ENCODE measurements around the gene KRTAP5-1. TPM values are rescaled to one million over a fixed set of nuclear protein-coding genes. Genes with fewer than 3 reads are reported as not detected.
"Not testable (repeated sequence)": the region's sequence is repeated elsewhere in the genome, so short reads cannot be mapped to it uniquely, and the experiment has no call there.

The KRTAP5-1 gene, protein sequence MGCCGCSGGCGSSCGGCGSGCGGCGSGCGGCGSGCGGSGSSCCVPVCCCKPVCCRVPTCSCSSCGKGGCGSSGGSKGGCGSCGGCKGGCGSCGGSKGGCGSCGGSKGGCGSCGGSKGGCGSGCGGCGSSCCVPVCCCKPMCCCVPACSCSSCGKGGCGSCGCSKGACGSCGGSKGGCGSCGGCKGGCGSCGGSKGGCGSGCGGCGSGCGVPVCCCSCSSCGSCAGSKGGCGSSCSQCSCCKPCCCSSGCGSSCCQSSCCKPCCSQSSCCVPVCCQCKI
- not detected in 2 replicates for total RNA-seq (2014; rRNA removed)
- polyA plus RNA-seq (2012) = not detected

DNA sequence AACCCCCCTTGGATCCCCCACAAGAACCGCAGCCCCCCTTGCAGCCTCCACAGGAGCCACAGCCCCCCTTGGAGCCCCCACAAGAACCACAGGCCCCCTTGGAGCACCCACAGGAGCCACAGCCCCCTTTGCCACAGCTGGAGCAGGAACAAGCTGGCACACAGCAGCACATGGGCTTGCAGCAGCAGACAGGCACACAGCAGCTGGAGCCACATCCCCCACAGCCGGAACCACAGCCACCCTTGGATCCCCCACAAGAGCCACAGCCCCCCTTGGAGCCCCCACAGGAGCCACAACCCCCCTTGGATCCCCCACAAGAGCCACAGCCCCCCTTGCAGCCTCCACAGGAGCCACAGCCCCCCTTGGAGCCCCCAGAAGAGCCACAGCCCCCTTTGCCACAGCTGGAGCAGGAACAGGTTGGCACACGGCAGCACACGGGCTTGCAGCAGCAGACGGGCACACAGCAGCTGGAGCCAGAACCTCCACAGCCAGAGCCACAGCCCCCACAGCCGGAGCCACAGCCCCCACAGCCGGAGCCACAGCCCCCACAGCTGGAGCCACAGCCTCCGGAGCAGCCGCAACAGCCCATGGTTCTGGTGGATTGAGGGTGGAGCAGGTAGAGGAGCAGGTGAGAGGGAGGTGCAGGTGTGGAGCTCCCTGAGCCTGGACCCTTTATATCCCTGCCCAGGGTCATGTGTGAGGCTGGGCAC, at the start of gene KRTAP5-1:
TSS of gene KRTAP5-1 (minus strand) at position 623 of the 710 bp plus-strand sequence. CDS start at position 589, 34 bp downstream.
- DNase-seq (ENCODE audit: low read depth) = not testable (repeated sequence)

DNA sequence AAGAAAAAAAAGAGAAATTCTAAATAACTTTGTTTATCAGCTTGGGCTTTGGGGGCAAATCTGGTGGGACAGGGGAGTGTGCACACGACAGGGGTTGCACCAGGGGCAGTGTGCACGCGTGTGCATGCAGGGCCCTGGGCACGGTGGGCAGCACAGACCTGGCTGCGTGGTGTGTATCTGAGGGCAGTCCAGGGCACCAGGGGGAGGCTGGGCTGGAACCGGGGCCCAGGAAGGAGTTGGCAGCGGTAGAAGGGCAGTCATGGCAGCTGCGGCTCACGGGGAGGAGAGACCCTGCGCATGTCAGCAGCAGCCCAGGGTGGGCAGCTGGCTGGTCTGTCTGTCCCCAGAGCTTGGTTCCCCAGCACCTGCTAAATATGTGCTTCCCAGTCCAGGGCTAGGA, 48.8 kb upstream of the KRTAP5-1 start:
- no peak for DNase-seq (ENCODE audit: low read depth)

DNA sequence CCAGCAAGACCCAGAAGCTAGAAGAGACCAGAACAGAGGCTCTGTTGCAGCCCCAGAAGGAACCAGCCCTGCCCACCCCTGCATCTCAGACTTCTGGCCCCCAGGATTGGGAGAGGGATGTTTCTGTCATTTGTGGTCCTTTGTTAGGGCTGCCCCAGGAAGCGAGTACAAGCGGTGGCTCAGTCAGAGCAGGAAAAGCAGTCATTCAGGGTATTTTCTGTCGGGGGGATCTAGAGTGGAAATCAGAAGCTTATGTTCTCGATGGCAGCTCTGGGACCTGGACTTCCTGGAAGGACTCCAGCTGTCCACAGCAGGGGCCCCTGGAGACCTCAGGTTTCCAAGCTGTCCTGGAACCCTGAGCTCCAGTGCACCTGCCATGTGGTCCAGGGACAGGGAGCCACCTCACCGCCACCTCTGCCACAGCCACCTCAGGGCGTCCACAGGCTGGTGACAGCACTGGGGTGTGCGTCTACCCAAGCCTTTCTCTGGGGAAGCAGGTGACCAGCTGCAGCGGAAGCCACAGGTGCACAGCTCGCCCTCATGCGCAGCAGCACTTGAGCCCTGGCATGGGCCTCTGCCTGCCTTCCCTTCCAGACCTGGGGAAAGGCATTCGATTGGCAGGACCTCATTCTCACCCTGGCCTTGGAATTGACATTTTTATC, 47.1 kb upstream of the KRTAP5-1 start:
- DNase-seq (ENCODE audit: low read depth) = no peak

DNA sequence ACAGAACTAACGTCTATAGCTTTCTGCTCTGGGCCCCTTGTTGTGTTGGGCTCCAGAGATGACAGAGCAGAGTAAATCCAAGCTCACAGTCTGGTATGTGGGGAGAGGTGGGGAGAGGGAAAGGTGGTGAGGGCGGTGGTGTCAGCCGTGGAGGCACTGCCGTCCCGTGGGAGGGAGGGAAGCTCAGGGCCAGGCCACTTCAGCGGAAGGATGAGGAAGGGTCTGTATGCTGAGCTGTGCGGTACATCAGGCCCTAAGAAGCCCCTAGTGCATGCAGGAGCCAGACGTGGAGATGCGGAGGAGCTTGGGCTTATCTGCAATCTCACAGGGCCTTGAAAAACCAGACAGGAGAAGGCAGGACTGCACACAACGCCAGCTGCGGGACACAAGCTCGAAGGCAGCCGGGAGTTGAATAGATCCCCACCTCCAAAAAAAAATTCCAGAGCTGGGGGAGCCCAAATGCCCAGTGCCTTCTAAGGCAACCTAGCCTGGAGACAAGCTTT, 46.0 kb upstream of the KRTAP5-1 start:
- no peak for DNase-seq (ENCODE audit: low read depth)

DNA sequence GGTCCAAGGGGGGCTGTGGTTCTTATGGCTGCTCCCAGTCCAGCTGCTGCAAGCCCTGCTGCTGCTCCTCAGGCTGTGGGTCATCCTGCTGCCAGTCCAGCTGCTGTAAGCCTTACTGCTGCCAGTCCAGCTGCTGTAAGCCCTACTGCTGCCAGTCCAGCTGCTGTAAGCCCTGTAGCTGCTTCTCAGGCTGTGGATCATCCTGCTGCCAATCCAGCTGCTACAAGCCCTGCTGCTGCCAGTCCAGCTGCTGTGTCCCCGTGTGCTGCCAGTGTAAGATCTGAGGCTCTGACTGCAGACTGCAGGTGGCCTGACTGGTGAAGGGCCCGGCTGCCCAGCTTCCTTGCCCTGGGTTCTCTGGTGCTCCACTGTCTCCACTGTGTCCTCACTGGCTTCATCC, 45.2 kb upstream of the KRTAP5-1 start:
- DNase-seq (ENCODE audit: low read depth) = peak; percentile 28

DNA sequence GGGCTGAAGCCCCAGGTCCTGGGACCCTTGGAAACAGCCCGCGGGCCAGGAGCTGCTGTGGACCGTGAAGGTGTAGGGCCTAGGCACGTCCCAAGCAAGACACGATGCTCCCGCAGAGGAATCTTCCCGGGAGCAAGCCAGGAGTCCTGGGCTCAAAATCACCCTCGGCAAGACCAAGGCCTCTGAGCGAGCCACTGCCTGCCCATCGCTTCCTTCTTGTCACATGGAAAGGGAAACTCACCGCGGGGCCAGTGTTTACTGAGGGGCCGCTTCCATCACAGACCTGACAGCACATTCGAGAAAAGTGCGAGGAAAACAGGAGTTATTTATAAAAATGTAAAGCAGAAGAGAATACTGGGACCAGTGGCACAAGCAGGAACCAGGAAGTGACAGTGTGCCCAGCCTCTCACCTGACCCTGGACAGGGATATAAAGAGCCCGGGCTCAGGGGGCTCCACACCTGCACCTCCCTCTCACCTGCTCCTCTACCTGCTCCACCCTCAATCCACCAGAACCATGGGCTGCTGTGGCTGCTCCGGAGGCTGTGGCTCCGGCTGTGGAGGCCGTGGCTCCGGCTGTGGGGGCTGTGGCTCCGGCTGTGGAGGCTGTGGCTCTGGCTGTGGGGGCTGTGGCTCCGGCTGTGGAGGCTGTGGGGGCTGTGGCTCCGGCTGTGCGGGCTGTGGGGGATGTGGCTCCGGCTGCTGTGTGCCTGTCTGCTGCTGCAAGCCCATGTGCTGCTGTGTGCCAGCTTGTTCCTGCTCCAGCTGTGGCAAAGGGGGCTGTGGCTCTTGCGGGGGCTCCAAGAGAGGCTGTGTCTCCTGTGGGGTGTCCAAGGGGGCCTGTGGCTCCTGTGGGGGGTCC, 44.5 kb upstream of the KRTAP5-1 start, which contains the start of gene KRTAP5-5:
TSS of gene KRTAP5-5 (plus strand) at position 450 of the 860 bp plus-strand sequence. CDS start at position 516, 66 bp downstream.
- no peak for DNase-seq (ENCODE audit: low read depth)

DNA sequence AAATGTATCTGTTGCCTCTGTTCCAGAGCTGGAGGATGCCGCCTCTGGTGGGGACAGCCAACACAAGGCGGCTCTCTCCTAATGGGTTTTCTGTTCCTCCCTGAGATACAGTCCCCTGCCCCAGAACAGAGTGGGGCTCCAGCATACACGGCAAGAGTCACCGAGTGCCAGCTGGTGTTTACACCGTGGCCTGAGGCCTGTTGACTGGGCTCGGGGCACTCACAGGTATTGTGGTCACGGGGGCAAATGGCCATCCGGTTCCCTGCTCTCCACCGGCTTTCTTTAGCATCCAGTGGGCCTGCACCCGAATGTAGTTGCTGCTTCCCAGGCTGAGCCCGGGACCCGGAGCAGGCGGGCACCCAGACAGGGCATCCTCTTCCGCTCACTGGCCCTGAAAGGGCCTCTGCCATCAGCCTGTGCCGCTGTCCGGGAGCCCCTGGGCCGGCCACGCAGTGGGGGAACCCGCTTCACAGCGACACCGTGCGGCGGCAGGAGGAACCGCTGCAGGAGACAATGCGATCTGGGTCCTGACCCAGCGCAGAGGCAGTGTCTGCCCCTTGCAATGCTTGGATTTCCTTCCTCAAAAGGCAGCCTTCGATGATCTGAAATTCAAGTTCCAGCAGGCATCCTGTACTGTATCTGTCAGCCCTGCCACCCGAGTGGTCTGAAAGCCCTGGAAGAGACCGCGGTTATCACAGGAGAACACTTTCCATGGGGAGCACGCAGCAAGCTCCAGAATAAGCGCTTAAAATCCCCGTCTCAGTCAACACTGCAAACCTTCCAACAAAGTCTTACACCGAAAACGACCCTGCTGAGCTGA, 43.6 kb upstream of the KRTAP5-1 start:
- peak; percentile 13 for DNase-seq (ENCODE audit: low read depth)

DNA sequence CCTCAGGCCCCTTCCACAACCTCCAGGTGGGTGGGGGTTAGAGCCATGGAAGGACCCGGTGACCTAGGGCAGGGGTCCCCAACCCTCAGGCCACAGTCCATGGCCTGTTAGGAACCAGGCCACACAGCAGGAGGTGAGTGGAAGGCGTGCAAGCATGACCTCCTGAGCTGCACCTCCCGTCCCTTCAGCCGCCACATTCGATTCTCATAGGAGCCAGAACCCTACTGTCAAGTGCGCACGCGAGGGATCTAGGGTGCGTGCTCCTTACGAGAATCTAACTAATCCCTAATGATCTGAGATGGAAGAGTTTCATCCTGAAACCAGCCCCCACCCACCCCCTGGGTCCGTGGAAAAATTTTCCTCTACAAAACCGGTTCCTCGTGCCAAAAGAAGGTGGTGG, 40.5 kb upstream of the KRTAP5-1 start:
- no peak for DNase-seq (ENCODE audit: low read depth)

DNA sequence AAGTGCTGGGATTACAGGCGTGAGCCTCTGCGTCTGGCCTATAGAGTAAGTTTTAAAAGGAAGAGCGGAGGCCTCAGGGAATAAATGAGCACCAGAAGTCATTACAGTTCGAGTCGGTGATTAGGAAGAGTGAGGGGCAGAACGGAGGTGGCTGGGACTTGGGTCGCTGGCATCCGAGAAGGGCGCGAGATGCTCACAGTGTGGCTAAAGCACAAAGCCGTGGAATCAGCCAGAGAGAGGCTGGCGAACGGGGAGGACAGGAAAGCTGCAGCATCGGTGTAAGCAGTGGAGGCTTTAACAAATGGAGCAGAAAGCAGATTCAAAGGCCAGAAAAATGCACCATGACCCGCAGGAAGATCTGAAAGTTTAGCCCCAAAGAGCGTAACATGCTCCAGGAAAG, 39.5 kb upstream of the KRTAP5-1 start:
- no peak for DNase-seq (ENCODE audit: low read depth)

DNA sequence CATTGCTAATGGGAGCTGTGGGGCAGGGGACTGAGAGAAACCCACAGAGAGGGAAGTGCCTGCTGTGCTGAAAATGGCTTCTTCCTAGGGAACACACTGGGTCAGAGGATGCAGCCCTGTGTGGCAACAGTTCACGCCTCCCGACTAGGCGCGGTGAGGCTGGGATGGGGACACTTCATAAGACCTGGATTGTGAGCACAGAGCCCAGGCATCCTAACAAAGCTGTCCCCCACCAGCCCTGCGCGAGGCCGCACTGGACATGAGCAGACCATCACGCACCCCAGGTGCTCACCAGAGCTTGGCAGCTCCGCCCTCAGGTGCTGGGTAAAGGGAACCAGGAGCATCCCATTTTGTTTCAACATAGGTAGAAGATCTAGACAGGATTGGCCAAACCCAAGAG, 38.6 kb upstream of the KRTAP5-1 start:
- DNase-seq (ENCODE audit: low read depth) = no peak

DNA sequence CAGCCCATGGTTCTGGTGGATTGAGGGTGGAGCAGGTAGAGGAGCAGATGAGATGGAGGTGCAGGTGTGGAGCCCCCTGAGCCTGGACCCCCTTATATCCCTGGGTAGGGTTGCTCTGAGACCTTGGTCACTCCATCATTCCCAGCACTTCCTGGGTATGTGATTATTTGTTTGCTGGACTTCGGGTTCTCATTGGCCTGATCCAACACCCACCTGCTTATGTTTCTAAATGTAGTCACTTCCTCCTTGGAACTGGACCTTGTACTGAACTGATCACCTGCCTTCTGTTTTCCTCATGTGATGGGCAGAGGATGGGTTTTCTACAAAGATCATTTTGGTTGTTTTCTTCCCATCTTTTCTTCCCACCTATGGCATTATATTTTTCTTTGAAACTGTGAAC, 37.0 kb upstream of the KRTAP5-1 start, which contains the start of gene KRTAP5-4:
TSS of gene KRTAP5-4 (minus strand) at position 53 of the 400 bp plus-strand sequence. CDS start at position 8, 45 bp downstream.
- no peak for DNase-seq (ENCODE audit: low read depth)

DNA sequence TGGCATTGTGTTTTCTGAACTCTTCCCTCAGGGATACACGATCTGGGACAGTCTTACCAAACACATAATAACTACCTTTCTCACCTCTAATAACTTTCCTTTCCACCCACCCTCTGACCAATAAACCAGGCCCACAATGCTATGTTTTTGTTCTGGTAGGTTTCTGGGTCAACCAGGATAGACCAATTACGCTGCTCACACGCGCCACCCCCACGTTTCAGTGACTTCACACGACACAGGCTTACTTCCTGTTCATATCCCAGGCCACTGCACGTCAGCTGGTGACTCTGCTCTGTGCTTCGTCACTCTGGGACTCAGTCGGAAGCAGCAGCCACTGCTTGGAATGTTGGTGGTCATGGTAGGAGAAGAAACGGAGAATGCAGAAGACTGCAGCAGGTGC, 34.4 kb upstream of the KRTAP5-1 start:
- DNase-seq (ENCODE audit: low read depth) = no peak

DNA sequence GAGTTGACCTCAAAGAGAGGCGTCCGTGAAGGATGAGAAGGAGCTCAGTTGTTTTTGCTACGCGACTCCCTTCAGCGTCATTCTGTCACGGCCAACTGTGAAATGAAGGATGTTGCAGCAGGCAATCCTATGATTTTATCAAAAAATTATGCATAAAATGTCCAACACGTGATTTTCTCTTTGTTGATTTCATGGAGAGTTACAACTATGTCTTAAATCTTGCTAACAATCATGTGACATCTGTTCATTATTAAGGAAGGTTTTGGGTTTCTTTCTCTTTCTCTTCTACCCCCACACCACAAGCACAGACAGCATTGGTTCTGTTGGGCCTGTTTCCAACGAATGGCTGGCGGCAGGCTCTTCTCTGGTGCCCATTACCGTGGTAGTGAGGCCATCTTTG, 33.1 kb upstream of the KRTAP5-1 start:
- no peak for DNase-seq (ENCODE audit: low read depth)

DNA sequence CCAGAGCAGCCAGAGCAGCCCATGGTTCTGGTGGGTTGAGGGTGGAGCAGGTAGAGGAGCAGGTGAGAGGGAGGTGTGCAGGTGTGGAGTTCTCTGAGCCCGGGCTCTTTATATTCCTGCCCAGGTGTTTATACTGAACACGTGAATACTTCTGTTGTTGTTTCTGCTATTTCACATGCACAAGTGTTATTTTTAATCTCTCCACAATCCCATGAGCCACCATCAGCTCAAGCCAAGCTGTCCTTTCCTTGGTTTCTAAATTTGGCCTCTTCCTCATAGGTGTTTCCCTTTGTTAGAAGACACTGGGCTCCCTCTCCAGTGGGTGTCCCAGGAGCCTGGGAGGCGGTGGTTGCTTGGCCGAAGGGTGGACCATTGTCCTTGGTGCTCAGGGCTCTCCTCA, 23.3 kb upstream of the KRTAP5-1 start, which contains the start of gene KRTAP5-3:
TSS of gene KRTAP5-3 (minus strand) at position 101 of the 400 bp plus-strand sequence. CDS start at position 23, 78 bp downstream.
- no peak for DNase-seq (ENCODE audit: low read depth)

DNA sequence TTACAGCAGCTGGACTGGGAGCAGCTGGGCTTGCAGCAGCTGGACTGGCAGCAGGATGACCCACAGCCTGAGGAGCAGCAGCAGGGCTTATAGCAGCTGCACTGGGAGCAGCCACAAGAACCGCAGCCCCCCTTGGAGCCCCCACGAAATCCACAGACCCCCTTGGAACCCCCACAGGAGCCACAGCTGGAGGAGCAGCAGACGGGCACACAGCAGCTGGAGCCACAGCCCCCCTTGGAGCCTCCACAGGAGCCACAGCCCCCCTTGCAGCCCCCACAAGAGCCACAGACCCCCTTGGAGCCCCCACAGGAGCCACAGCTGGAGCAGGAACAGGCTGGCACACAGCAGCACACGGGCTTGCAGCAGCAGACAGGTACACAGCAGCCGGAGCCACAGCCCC, 22.8 kb upstream of the KRTAP5-1 start:
- peak; percentile 42 for DNase-seq (ENCODE audit: low read depth)

DNA sequence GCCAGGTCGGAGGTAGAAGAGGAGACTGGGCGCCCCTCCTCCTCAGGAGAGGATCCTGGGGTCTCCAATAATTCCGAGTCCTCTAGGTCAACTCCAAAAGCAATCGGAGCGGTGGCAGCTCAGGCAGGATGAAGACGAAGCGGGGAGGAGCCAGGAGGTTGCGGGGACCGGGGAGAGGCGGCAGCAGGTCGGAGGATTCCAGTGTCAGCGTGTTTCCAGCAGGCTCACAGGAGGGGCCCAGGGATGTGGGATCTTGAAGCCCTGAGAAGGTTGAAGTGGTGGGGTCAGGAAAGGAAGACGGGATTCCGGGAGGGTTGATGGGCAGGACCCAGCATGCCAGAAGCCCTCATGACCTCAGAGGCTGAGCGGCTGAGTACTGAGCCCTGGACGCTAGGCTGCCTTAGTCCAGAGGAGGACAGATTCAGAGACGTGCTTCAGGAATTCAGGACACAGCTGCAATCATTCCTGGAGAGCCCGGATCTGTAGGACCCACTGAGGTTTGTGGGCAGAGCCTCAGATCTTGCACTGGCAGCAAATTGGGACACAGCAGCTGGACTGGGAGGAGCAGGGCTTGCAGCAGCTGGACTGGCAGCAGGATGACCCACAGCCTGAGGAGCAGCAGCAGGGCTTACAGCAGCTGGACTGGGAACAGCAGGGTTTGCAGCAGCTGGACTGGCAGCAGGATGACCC, 22.2 kb upstream of the KRTAP5-1 start:
- DNase-seq (ENCODE audit: low read depth) = peak; percentile 47

DNA sequence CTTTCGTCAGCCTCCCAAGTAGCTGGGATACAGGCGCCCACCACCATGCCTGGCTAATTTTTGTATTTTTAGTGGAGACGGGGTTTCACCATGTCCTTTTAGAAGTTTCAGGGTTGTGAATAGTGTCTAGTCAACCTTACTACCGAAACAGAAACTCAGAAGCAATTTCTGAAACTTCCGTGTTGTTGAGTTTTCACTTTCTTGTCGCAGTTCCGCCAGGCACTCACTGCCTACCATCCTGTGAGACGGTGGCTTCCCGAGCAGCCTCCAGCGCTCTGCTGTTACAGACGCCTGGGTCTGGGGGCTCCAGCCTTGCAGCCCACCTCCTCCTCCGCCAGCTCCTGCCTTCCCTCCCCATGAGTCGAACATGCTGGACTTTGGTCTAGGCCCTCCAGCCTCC, 20.8 kb upstream of the KRTAP5-1 start:
- not testable (repeated sequence) for DNase-seq (ENCODE audit: low read depth)

DNA sequence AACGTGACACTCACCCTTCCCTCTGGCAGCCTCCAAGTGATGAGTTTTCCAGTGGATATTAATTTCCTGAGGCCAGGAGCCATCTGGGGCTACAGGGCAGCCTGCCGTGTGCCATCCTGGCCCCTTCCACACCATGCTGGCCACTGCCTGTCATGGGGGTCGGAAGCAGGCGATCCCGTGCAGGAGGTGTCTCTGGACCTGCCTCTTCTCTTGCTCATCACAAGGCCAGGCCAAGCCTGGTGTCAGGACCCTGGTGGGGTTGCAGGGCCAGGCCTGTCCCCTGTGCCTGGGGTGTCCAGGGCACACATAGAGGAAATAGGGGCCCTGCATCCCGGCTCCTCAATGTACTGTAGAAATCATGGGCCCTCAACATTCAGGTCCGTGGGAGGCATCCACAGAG, 19.6 kb upstream of the KRTAP5-1 start:
- DNase-seq (ENCODE audit: low read depth) = no peak

DNA sequence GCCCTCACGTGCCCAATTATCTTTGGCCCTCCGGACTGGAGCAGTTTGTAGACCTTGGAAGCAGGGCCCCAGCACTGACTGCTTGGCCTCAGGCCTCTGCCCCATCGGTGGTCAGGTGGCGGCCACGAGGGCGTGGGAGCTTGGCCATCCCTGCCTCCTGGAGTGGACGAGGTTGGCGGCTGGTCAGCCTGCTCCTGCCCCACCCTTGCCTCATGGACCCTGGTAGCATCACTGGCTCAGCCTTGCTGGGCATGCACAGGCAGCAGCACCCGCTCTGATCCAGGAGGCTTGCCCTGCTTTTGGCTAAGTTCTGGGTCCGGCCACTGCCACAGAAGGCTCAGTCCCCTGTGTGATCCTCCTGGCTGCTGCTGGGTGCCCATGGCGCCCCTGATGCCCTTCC, 19.1 kb upstream of the KRTAP5-1 start:
- no peak for DNase-seq (ENCODE audit: low read depth)
